Measurements from ENCODE around the gene SLC37A1. TPM values are rescaled to one million over a fixed set of nuclear protein-coding genes. Genes with fewer than 3 reads are reported as not detected.

The SLC37A1 gene
- total RNA-seq, 1 experiment from 2014 or later, result 47.1 TPM

GRCh38 chr21:42547001-42547905 lies 33.6 kb downstream of the SLC37A1 start:
- no peaks in the 10 kb centered on the region for H3K4me1 ChIP-seq (ENCODE audit: low read length)
- H3K9me2 ChIP-seq (replicated peaks; ENCODE audit: insufficient read depth, low read length), result no peaks in the 10 kb centered on the region
- H3K9ac ChIP-seq (ENCODE audit: low read length), result no peak overlapping the region
- no peaks in the 10 kb centered on the region for H4K20me1 ChIP-seq (ENCODE audit: insufficient read depth, low read depth, low read length)
- H3K27me3 ChIP-seq (ENCODE audit: low read length), result no peaks in the 10 kb centered on the region
- no peak overlapping the region for H2AFZ ChIP-seq (ENCODE audit: low read length)
- peaks cover 15% of the 10 kb centered on the region for H3K36me3 ChIP-seq (ENCODE audit: insufficient read depth, low read length)
- H3K4me2 ChIP-seq (ENCODE audit: low read depth, low read length, poor library complexity, severe bottlenecking), result no peak overlapping the region
- no peaks in the 10 kb centered on the region for H3K79me2 ChIP-seq (ENCODE audit: low read length)
- H3K4me3 ChIP-seq (ENCODE audit: low read length), result no peak overlapping the region
- no peak overlapping the region for H3K27ac ChIP-seq (ENCODE audit: low read length)
- H3K9me3 ChIP-seq (ENCODE audit: low read length), result no peaks in the 10 kb centered on the region
- no peak for DNase-seq

- Histone ChIP-seq H3K36me3 (ENCODE audit: insufficient read depth, low read length) (peaks cover 13% of the 10 kb centered on the region), H3K9ac (ENCODE audit: low read length) (no peak overlapping the region), H4K20me1 (ENCODE audit: insufficient read depth, low read depth, low read length) (no peaks in the 10 kb centered on the region)
Measured at GRCh38 chr21:42547906-42548365, 34.3 kb downstream of the SLC37A1 start.

GRCh38 chr21:42548687-42549406 lies 35.2 kb downstream of the SLC37A1 start:
- no peak overlapping the region for H3K4me3 ChIP-seq (ENCODE audit: low read length)
- no peak for DNase-seq

More at GRCh38 chr21:42547906-42548365, 34.3 kb downstream of the SLC37A1 start:
- no peaks in the 10 kb centered on the region for H3K79me2 ChIP-seq (ENCODE audit: low read length)
- H3K4me2 ChIP-seq (ENCODE audit: low read depth, low read length, poor library complexity, severe bottlenecking), result no peak overlapping the region
- no peak overlapping the region for H3K4me3 ChIP-seq (ENCODE audit: low read length)
- no peak overlapping the region for H3K27ac ChIP-seq (ENCODE audit: low read length)
- H3K9me3 ChIP-seq (ENCODE audit: low read length), result no peaks in the 10 kb centered on the region
- no peak for DNase-seq
- no peaks in the 10 kb centered on the region for H3K4me1 ChIP-seq (ENCODE audit: low read length)
- no peak overlapping the region for H2AFZ ChIP-seq (ENCODE audit: low read length)
- H3K9me2 ChIP-seq (replicated peaks; ENCODE audit: insufficient read depth, low read length), result no peaks in the 10 kb centered on the region
- no peaks in the 10 kb centered on the region for H3K27me3 ChIP-seq (ENCODE audit: low read length)

GRCh38 chr21:42550817-42551216 lies 37.2 kb downstream of the SLC37A1 start:
- Histone ChIP-seq H3K4me3 (ENCODE audit: low read length) (no peak overlapping the region), H2AFZ (ENCODE audit: low read length) (no peak overlapping the region), H3K4me2 (ENCODE audit: low read depth, low read length, poor library complexity, severe bottlenecking) (no peak overlapping the region), H3K36me3 (ENCODE audit: insufficient read depth, low read length) (peaks cover 11% of the 10 kb centered on the region), H3K27ac (ENCODE audit: low read length) (no peak overlapping the region), H4K20me1 (ENCODE audit: insufficient read depth, low read depth, low read length) (no peaks in the 10 kb centered on the region), H3K79me2 (ENCODE audit: low read length) (no peaks in the 10 kb centered on the region), H3K9me3 (ENCODE audit: low read length) (no peaks in the 10 kb centered on the region), H3K4me1 (ENCODE audit: low read length) (no peaks in the 10 kb centered on the region), H3K9me2 (replicated peaks; ENCODE audit: insufficient read depth, low read length) (no peaks in the 10 kb centered on the region), H3K27me3 (ENCODE audit: low read length) (no peaks in the 10 kb centered on the region), H3K9ac (ENCODE audit: low read length) (no peak overlapping the region)
- DNase-seq, result no peak

More at GRCh38 chr21:42548687-42549406, 35.2 kb downstream of the SLC37A1 start:
- Histone ChIP-seq H3K27me3 (ENCODE audit: low read length) (no peaks in the 10 kb centered on the region), H3K4me2 (ENCODE audit: low read depth, low read length, poor library complexity, severe bottlenecking) (no peak overlapping the region), H3K9me2 (replicated peaks; ENCODE audit: insufficient read depth, low read length) (no peaks in the 10 kb centered on the region), H2AFZ (ENCODE audit: low read length) (no peak overlapping the region), H3K79me2 (ENCODE audit: low read length) (no peaks in the 10 kb centered on the region), H3K9me3 (ENCODE audit: low read length) (no peaks in the 10 kb centered on the region), H3K9ac (ENCODE audit: low read length) (no peak overlapping the region), H4K20me1 (ENCODE audit: insufficient read depth, low read depth, low read length) (no peaks in the 10 kb centered on the region), H3K27ac (ENCODE audit: low read length) (no peak overlapping the region), H3K36me3 (ENCODE audit: insufficient read depth, low read length) (peaks cover 11% of the 10 kb centered on the region), H3K4me1 (ENCODE audit: low read length) (no peaks in the 10 kb centered on the region)

GRCh38 chr21:42552407-42553336 lies 39.0 kb downstream of the SLC37A1 start:
- Histone ChIP-seq H3K9ac (ENCODE audit: low read length) (no peak overlapping the region), H3K4me2 (ENCODE audit: low read depth, low read length, poor library complexity, severe bottlenecking) (no peak overlapping the region), H2AFZ (ENCODE audit: low read length) (no peak overlapping the region), H3K4me1 (ENCODE audit: low read length) (no peaks in the 10 kb centered on the region), H3K36me3 (ENCODE audit: insufficient read depth, low read length) (peaks cover 11% of the 10 kb centered on the region), H3K79me2 (ENCODE audit: low read length) (no peaks in the 10 kb centered on the region), H3K9me2 (replicated peaks; ENCODE audit: insufficient read depth, low read length) (no peaks in the 10 kb centered on the region), H3K27me3 (ENCODE audit: low read length) (no peaks in the 10 kb centered on the region), H3K9me3 (ENCODE audit: low read length) (no peaks in the 10 kb centered on the region), H4K20me1 (ENCODE audit: insufficient read depth, low read depth, low read length) (no peaks in the 10 kb centered on the region), H3K27ac (ENCODE audit: low read length) (no peak overlapping the region), H3K4me3 (ENCODE audit: low read length) (no peak overlapping the region)
- DNase-seq, result no peak

GRCh38 chr21:42553435-42553834 lies 39.8 kb downstream of the SLC37A1 start:
- H3K9ac ChIP-seq (ENCODE audit: low read length), result no peak overlapping the region
- no peak overlapping the region for H3K27ac ChIP-seq (ENCODE audit: low read length)
- H4K20me1 ChIP-seq (ENCODE audit: insufficient read depth, low read depth, low read length), result no peaks in the 10 kb centered on the region
- H3K4me3 ChIP-seq (ENCODE audit: low read length), result no peak overlapping the region
- no peak for DNase-seq
- H3K27me3 ChIP-seq (ENCODE audit: low read length), result no peaks in the 10 kb centered on the region
- no peak overlapping the region for H3K4me2 ChIP-seq (ENCODE audit: low read depth, low read length, poor library complexity, severe bottlenecking)
- H3K79me2 ChIP-seq (ENCODE audit: low read length), result no peaks in the 10 kb centered on the region
- no peak overlapping the region for H2AFZ ChIP-seq (ENCODE audit: low read length)
- no peaks in the 10 kb centered on the region for H3K4me1 ChIP-seq (ENCODE audit: low read length)
- H3K36me3 ChIP-seq (ENCODE audit: insufficient read depth, low read length), result peaks cover 14% of the 10 kb centered on the region
- no peaks in the 10 kb centered on the region for H3K9me3 ChIP-seq (ENCODE audit: low read length)
- H3K9me2 ChIP-seq (replicated peaks; ENCODE audit: insufficient read depth, low read length), result no peaks in the 10 kb centered on the region

GRCh38 chr21:42554251-42554961 lies 40.8 kb downstream of the SLC37A1 start:
- no peaks in the 10 kb centered on the region for H3K27me3 ChIP-seq (ENCODE audit: low read length)
- H3K4me1 ChIP-seq (ENCODE audit: low read length), result no peaks in the 10 kb centered on the region
- no peak overlapping the region for H3K4me3 ChIP-seq (ENCODE audit: low read length)
- no peaks in the 10 kb centered on the region for H3K9me2 ChIP-seq (replicated peaks; ENCODE audit: insufficient read depth, low read length)
- H4K20me1 ChIP-seq (ENCODE audit: insufficient read depth, low read depth, low read length), result no peaks in the 10 kb centered on the region
- DNase-seq, result no peak
- H2AFZ ChIP-seq (ENCODE audit: low read length), result no peak overlapping the region
- no peak overlapping the region for H3K4me2 ChIP-seq (ENCODE audit: low read depth, low read length, poor library complexity, severe bottlenecking)
- H3K79me2 ChIP-seq (ENCODE audit: low read length), result no peaks in the 10 kb centered on the region
- H3K9ac ChIP-seq (ENCODE audit: low read length), result no peak overlapping the region
- H3K36me3 ChIP-seq (ENCODE audit: insufficient read depth, low read length), result peaks cover 8% of the 10 kb centered on the region
- H3K9me3 ChIP-seq (ENCODE audit: low read length), result no peaks in the 10 kb centered on the region
- H3K27ac ChIP-seq (ENCODE audit: low read length), result no peak overlapping the region
